ACC112 (cell line): ENCODE results near the gene RNF149.

Experiments used
- H2AFZ ChIP-seq: fragments of 200-600 bp; sonication (generic); one replicate; pipeline ENCODE4 v1.6.0; 2017; ENCODE audit warnings: antibody characterized with exemption, low read length; ENCODE audit not compliant: unreplicated experiment
- H3K27ac ChIP-seq: fragments of 200-600 bp; sonication (generic); 2 replicates; pipeline ENCODE4 v1.5.1; 2014; ENCODE audit warnings: low read depth, mild to moderate bottlenecking, antibody characterized with exemption, low read length, moderate library complexity
- H3K27me3 ChIP-seq: fragments of 200-600 bp; sonication (generic); 2 replicates; pipeline ENCODE4 v1.6.1; 2014; ENCODE audit warnings: mild to moderate bottlenecking, antibody characterized with exemption, low read length, moderate library complexity, mixed read lengths; ENCODE audit not compliant: insufficient read depth
- H3K36me3 ChIP-seq: fragments of 200-600 bp; sonication (generic); 2 replicates; pipeline ENCODE4 v1.6.1; 2016; ENCODE audit warnings: mild to moderate bottlenecking, antibody characterized with exemption, low read length, moderate library complexity, mixed read lengths; ENCODE audit not compliant: insufficient read depth
- H3K4me1 ChIP-seq: fragments of 200-600 bp; sonication (generic); one replicate; pipeline ENCODE4 v1.6.1; 2016; ENCODE audit warnings: low read length, mixed read lengths; ENCODE audit not compliant: insufficient read depth, unreplicated experiment, control insufficient read depth
- H3K4me3 ChIP-seq: fragments of 200-600 bp; sonication (generic); 2 replicates; pipeline ENCODE4 v1.5.1; 2014; ENCODE audit warnings: mild to moderate bottlenecking, low read depth, low read length
- H3K79me2 ChIP-seq: fragments of 200-600 bp; sonication (generic); one replicate; pipeline ENCODE4 v1.6.0; 2016; ENCODE audit warnings: low read length; ENCODE audit not compliant: control insufficient read depth, unreplicated experiment, insufficient read depth

The RNF149 gene

GRCh38 chr2:101274142-101274541 is 34.4 kb downstream of the RNF149 start:
- no peak overlapping the region for H3K27ac ChIP-seq
- H2AFZ ChIP-seq = no peak overlapping the region
- H3K4me1 ChIP-seq = no peaks in the 10 kb centered on the region
- H3K79me2 ChIP-seq = no peaks in the 10 kb centered on the region
- H3K27me3 ChIP-seq = no peaks in the 10 kb centered on the region
- no peak overlapping the region for H3K4me3 ChIP-seq
- H3K36me3 ChIP-seq = peaks cover 48% of the 10 kb centered on the region

DNA sequence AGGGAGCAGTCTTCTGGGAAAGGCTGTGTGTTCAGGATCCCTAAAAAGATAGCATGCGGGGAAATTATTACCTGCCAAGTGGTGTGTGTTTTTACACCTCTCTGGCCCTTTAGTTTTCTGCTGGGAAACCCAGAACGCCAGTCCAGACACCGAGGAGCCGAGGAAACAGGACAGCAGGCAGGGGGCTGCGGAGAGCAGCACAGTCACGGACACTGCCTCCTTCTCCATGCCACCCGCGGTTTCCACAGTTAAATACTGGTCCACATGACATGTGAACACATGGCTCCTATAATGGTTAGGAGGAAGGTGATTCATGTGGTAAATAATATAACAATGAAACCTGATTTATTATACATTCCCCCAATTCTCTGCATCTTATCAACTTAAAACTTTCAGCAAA is 35.4 kb downstream of the RNF149 start:
- H3K79me2 ChIP-seq = no peaks in the 10 kb centered on the region
- no peak overlapping the region for H2AFZ ChIP-seq
- no peaks in the 10 kb centered on the region for H3K27me3 ChIP-seq
- H3K36me3 ChIP-seq = peaks cover 46% of the 10 kb centered on the region
- no peak overlapping the region for H3K27ac ChIP-seq
- no peak overlapping the region for H3K4me3 ChIP-seq
- no peaks in the 10 kb centered on the region for H3K4me1 ChIP-seq

DNA sequence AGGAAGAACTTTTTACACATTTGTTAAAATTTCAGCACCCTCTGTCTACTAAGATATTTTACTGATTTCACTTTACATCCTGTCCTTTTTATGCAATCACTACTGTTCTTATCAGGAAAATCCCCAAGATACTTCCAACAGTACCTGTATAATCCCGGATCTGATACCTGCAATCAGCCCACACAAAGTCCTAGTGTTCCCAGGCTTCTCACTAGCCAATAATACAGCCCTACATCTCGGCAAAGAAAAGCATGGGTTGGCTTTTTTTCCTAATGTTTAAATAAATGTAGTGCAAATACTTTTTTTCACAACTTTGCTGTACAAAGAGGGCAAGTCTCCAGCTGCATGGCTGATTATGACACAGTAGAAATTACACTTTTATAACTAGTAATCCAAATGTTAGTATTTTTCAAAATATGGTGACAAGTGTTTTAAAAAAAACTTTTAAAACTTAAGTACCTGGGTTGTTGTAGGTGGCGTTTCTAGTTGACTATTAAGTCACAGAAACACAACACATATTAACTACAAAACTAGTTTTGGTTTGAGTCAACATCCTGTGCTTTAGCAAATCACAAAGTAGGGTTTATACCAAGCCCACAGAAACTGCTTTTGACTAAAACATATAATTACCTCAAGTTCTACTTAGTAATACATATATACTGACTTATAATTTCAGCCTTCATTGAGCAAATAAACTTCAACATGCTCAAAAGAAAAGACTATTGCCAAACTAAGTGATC is 36.3 kb downstream of the RNF149 start:
- H3K36me3 ChIP-seq = peaks cover 41% of the 10 kb centered on the region
- H3K4me3 ChIP-seq = no peak overlapping the region
- H3K79me2 ChIP-seq = no peaks in the 10 kb centered on the region
- H3K27ac ChIP-seq = no peak overlapping the region
- H3K27me3 ChIP-seq = no peaks in the 10 kb centered on the region
- no peaks in the 10 kb centered on the region for H3K4me1 ChIP-seq
- no peak overlapping the region for H2AFZ ChIP-seq

DNA sequence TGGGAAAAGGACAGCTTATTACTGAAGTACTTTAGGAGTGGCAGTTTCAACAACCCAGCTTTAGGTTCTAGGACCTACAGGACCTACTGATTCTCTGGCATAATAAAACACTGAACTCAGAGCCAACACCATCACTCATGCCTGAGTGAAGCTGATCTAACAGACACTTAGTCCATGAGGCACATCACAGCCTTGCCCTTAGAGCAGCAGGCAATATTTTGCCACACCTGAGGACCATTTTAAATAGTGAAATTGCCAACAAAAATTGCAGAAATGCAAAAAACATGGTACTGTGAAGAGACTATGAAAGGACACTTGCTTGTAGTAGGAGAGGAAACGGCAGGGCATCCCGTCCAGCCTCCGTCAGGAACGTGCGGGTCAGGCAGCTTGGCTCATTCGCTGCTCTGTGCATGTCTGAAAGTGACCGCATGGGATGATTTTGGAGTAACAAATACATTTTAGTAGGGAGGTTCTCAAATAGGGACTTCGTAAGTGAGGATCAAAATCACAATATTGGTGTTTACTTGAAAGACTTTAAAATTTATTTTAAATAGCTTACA is 37.7 kb downstream of the RNF149 start:
- Histone ChIP-seq H3K4me1 (no peaks in the 10 kb centered on the region), H3K27ac (no peak overlapping the region), H2AFZ (no peak overlapping the region), H3K79me2 (no peaks in the 10 kb centered on the region), H3K27me3 (no peaks in the 10 kb centered on the region), H3K4me3 (no peak overlapping the region), H3K36me3 (peaks cover 35% of the 10 kb centered on the region)

DNA sequence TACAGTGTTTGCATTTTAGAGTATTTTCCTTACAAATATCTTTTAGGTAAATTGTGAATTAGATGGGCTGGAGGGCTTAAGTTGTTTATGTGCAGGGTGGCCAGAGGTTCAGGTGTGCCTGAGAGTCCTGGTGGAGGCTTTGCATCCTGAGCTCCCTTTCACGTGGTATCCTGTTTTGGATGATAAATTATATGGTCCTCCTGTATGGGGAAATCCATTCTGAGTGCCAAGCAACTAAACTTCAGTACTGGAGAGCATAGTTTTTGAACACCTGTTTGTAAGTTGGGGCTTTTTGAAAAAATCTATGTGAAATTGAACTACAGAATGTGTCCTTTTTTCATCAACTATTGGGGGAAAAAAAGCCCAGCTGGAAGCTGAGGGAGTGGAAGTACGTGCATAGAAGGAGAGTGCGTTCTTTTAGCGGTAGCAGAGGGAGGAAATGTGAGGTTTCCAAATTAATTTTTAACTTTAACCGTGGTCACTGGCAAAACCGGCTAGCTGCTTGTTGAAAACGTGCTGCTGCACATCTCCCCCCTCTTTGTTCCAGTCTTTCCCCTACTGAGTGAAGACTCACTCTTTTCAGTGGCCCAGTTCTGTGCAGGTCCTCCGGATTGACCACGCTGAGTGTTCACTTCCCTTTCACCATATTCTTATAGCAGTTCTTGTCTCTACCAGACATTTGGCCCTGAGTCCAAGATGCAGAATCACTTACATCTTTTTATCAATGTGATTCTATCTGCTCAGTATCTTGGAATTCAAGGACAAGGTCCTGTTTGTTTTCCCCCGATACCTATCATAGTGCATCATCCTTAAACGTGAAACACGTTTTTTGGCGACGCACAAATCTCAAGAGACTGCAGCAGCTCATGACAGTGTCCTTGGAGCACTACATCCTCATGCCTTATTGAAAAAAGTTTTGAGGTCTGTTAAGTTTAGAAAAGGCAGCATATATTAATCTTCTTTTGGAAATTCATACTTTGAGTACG is 40.5 kb downstream of the RNF149 start:
- Histone ChIP-seq H3K27ac (no peak overlapping the region), H3K27me3 (no peaks in the 10 kb centered on the region), H2AFZ (no peak overlapping the region), H3K4me3 (no peak overlapping the region), H3K36me3 (peaks cover 35% of the 10 kb centered on the region), H3K4me1 (no peaks in the 10 kb centered on the region), H3K79me2 (no peaks in the 10 kb centered on the region)

DNA sequence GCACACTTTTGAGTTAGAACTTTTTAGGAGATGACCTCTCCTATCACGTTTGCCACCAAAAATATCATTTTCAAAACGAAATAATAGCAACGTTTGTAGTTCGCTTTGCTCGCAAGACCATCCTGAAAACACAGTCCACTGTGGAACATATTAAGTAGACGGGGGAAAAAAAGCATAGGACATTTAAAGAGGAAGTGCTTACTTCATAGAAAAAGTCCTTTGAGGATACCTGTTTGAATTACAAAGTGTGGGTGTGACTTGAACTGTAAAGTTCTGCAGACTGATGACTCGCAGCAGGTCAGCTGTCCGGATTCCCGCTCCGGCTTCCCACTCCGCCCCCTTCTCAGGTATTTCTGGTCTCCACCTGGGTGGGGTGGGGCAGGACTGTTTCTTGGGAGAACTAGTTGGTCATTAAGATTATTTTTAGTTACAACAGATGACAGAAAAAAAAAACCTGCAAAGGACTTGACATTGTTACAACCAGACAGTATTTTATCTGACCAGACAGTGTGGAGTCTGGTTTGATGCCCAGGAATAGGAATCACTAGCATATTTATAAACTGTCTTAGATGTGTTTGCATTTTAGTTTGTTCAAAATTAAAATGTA is 42.5 kb downstream of the RNF149 start:
- no peak overlapping the region for H2AFZ ChIP-seq
- H3K79me2 ChIP-seq = no peaks in the 10 kb centered on the region
- H3K27ac ChIP-seq = no peak overlapping the region
- no peaks in the 10 kb centered on the region for H3K4me1 ChIP-seq
- no peak overlapping the region for H3K4me3 ChIP-seq
- no peaks in the 10 kb centered on the region for H3K27me3 ChIP-seq
- H3K36me3 ChIP-seq = peaks cover 28% of the 10 kb centered on the region

GRCh38 chr2:101264360-101264939 is 44.1 kb downstream of the RNF149 start:
- Histone ChIP-seq H3K36me3 (peaks cover 15% of the 10 kb centered on the region), H2AFZ (no peak overlapping the region), H3K27me3 (no peaks in the 10 kb centered on the region), H3K79me2 (no peaks in the 10 kb centered on the region), H3K4me3 (no peak overlapping the region), H3K27ac (no peak overlapping the region), H3K4me1 (no peaks in the 10 kb centered on the region)

- Histone ChIP-seq H3K27me3 (no peaks in the 10 kb centered on the region), H3K27ac (no peak overlapping the region), H3K4me3 (no peak overlapping the region), H2AFZ (no peak overlapping the region), H3K4me1 (no peaks in the 10 kb centered on the region), H3K79me2 (no peaks in the 10 kb centered on the region), H3K36me3 (peaks cover 17% of the 10 kb centered on the region)
Measured at GRCh38 chr2:101263377-101263800, 45.1 kb downstream of the RNF149 start.

DNA sequence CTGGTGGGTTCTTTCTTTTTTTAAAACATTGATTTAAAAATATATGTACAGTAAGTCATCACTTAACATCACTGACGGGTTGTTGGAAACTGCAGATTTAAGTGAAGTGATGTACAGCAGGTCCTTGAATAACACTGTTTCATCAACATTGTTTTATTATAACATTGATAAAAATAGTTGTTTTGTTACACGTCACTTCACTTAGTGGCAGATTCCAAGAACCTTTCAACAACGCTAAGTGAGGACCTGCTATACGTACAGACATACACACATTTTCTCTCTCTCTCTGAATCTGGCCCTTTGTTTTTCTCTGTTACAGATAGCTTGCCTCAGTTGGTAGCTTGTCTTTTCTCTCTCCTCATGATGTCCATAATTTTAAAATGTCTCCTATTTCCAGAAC is 46.4 kb downstream of the RNF149 start:
- peaks cover 17% of the 10 kb centered on the region for H3K36me3 ChIP-seq
- no peak overlapping the region for H3K4me3 ChIP-seq
- H3K79me2 ChIP-seq = peaks cover 3% of the 10 kb centered on the region
- no peaks in the 10 kb centered on the region for H3K4me1 ChIP-seq
- H3K27ac ChIP-seq = no peak overlapping the region
- no peaks in the 10 kb centered on the region for H3K27me3 ChIP-seq
- H2AFZ ChIP-seq = no peak overlapping the region

DNA sequence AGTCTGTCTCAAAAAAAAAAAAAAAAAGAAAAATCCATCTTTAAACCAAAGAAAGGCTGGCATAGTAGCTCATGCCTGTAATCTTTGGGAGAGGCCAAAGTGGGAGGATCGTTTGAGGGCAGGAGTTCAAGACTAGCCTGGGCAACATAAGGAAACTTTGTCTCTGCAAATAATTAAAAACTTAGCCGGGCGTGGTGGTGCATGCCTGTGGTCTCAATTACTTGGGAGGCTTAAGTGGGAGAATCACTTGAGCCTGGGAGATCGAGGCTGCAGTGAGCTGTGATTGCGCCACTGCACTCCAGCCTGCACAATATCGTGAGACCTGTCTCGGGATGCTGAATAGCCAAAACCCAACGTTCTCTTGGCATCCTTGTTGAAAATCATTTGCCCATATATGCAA is 49.7 kb downstream of the RNF149 start:
- Histone ChIP-seq H3K36me3 (peaks cover 8% of the 10 kb centered on the region), H3K79me2 (peaks cover 29% of the 10 kb centered on the region), H3K27ac (no peak overlapping the region)

More for the DNA sequence above, 49.7 kb downstream of the RNF149 start:
- Histone ChIP-seq H3K27me3 (no peaks in the 10 kb centered on the region), H2AFZ (no peak overlapping the region), H3K4me1 (peaks cover 20% of the 10 kb centered on the region), H3K4me3 (no peak overlapping the region)
